Measurements from ENCODE around the gene ADSS1.

Gene ADSS1

GRCh38 chr14:104687601-104688504 is 36.2 kb upstream of the ADSS1 start:
- no peak for DNase-seq

- DNase-seq, result no peak
These were observed 35.4 kb upstream of the ADSS1 start for GRCh38 chr14:104688505-104689108.

GRCh38 chr14:104689109-104689880 is 34.7 kb upstream of the ADSS1 start, which contains the start of gene INF2:
Gene INF2, plus strand, starts transcription at chr14:104689618. Its CDS starts 11,748 bp downstream, at chr14:104701366.
- DNase-seq, result peak; percentile 53 to 57

- peak in 1 of 2 experiments; percentile 40 for DNase-seq
These were observed 33.9 kb upstream of the ADSS1 start for GRCh38 chr14:104689881-104690711.

- DNase-seq, result no peak
These were observed 33.1 kb upstream of the ADSS1 start for GRCh38 chr14:104690861-104691455.

GRCh38 chr14:104691546-104692260 is 32.3 kb upstream of the ADSS1 start:
- DNase-seq, result no peak

- DNase-seq, result no peak
These were observed 31.6 kb upstream of the ADSS1 start for GRCh38 chr14:104692261-104692938.

- DNase-seq, result no peak
These were observed 31.1 kb upstream of the ADSS1 start for GRCh38 chr14:104692939-104693315.

- no peak for DNase-seq
These were observed 30.3 kb upstream of the ADSS1 start for GRCh38 chr14:104693482-104694431.

- no peak for DNase-seq
These were observed 29.5 kb upstream of the ADSS1 start for GRCh38 chr14:104694475-104694950.

GRCh38 chr14:104694991-104695659 is 28.9 kb upstream of the ADSS1 start:
- DNase-seq, result peak; percentile 42 to 60

GRCh38 chr14:104695660-104696000 is 28.4 kb upstream of the ADSS1 start:
- DNase-seq, result no peak

- DNase-seq, result no peak
These were observed 27.2 kb upstream of the ADSS1 start for GRCh38 chr14:104696671-104697316.

GRCh38 chr14:104697317-104697703 is 26.7 kb upstream of the ADSS1 start:
- DNase-seq, result no peak

GRCh38 chr14:104697892-104698583 is 26.0 kb upstream of the ADSS1 start:
- no peak for DNase-seq

- DNase-seq, result no peak
These were observed 25.2 kb upstream of the ADSS1 start for GRCh38 chr14:104698688-104699425.

GRCh38 chr14:104699426-104699748 is 24.6 kb upstream of the ADSS1 start:
- no peak for DNase-seq

Measured in activated CD4-positive, alpha-beta T cell treated with anti-CD3 and anti-CD28 coated beads, Interleukin-2, amount 50 U/mL, for 48 hours (primary cell).